Transverse colon (tissue), 4 donors: ENCODE measurements around the gene TMEM200A. TPM values are rescaled to one million over a fixed set of nuclear protein-coding genes. Genes with fewer than 3 reads are reported as not detected.

Source experiments
- DNase-seq: peaks from one replicate; pipeline ENCODE4 v3.0.0-alpha.2; 2019
- H3K27ac ChIP-seq, 4 donors: fragments of 200-600 bp; sonication (generic); 2 replicates each; pipeline ENCODE4 v1.5.1; 2016 to 2018; ENCODE audit warnings: inconsistent platforms in 4 of 4
- H3K27me3 ChIP-seq: fragments of 200-600 bp; sonication (generic); 2 replicates; pipeline ENCODE4 v1.5.1; 2017; ENCODE audit warnings: inconsistent platforms
- H3K36me3 ChIP-seq, 4 donors: fragments of 200-600 bp; sonication (generic); 2 replicates each; pipeline ENCODE4 v1.5.1; 2017 to 2019; ENCODE audit warnings: inconsistent platforms in 4 of 4
- H3K4me1 ChIP-seq, 4 donors: fragments of 200-600 bp; sonication (generic); 2 replicates each; pipeline ENCODE4 v1.5.1; 2017 to 2020; ENCODE audit warnings: inconsistent platforms in 4 of 4
- H3K4me3 ChIP-seq, 4 donors: fragments of 200-600 bp; sonication (generic); 1 replicate in 1 of 4; 2 replicates in 3 of 4; pipeline versions ENCODE4 v1.5.1 to v1.6.1; 2017 to 2019; ENCODE audit warnings: inconsistent platforms in 4 of 4
- H3K9me3 ChIP-seq, 2 donors: fragments of 200-600 bp; sonication (generic); 2 replicates each; pipeline ENCODE4 v1.5.1; 2017 to 2019; ENCODE audit warnings: inconsistent platforms in 2 of 2
- CTCF ChIP-seq, 5 experiments: fragments of 200-600 bp in 3 of 5; fragments of 450-650 bp in 2 of 5; sonication (generic) in 3 of 5; IDR thresholded peaks; 1 replicate in 2 of 5; 2 replicates in 3 of 5; pipeline ENCODE4 v1.5.1; 2016 to 2017; ENCODE audit warnings: antibody characterized with exemption in 5 of 5, inconsistent platforms in 3 of 5, mild to moderate bottlenecking in 2 of 5, moderate library complexity in 1 of 5
- EP300 ChIP-seq: sonication (generic); formaldehyde crosslinking; IDR thresholded peaks from one replicate; pipeline ENCODE4 v1.6.1; 2017; ENCODE audit warnings: antibody characterized with exemption, low read depth
- POLR2A ChIP-seq: fragments of 450-650 bp; IDR thresholded peaks from one replicate; pipeline ENCODE4 v1.6.1; 2016; ENCODE audit warnings: antibody characterized with exemption, mild to moderate bottlenecking, moderate library complexity
- POLR2AphosphoS5 ChIP-seq, 3 donors: sonication (generic); formaldehyde crosslinking; IDR thresholded peaks; one replicate each; pipeline ENCODE4 v1.6.1; 2016; ENCODE audit warnings: antibody characterized with exemption in 3 of 3
- WGBS, 2 donors: methylation state at CpG; one replicate each; pipeline ENCODE4 v1.1.5; 2018; ENCODE audit warnings: low coverage in 1 of 2; 5-methylcytosine and 5-hydroxymethylcytosine counted together
- in situ Hi-C, 4 donors: fragments of 200-750 bp; cut with MboI; loops; one replicate each; pipeline versions ENCODE4 v1.15.0 to v1.15.1; 2017; ENCODE audit warnings: low sequenced_read_pairs in 3 of 4, low pct_ligation_motif_present in 1 of 4, low pct_unique_long_range_greater_than_20kb in 1 of 4
- intact Hi-C: fragments of 100-400 bp; cut with DNase I; formaldehyde crosslinking; loops from one replicate; pipeline ENCODE4 v1.15.1; 2023; ENCODE audit warnings: low total_unique reads
- total RNA-seq, 4 donors: library from RNA; depleted of rRNA; stranded (reverse); fragments of >200 nt; gene quantifications; one replicate each; pipeline ENCODE4 v1.1.0, GENCODE V29; 2016

The TMEM200A gene
- total RNA-seq, 4 donors from 2014 or later: 0.20 to 19.5 (median 16.0) TPM

GRCh38 chr6:130389142-130389541 lies 23.3 kb downstream of the TMEM200A start:
- DNase-seq: no peak
- intact Hi-C loops: no loop called here
- Histone ChIP-seq H3K27me3 (no peaks in the 10 kb centered on the region), H3K4me1 (peaks cover 0 to 6% (median 3%) of the 10 kb centered on the region in 4 donors), H3K4me3 (no peak overlapping the region), H3K36me3 (no peaks in the 10 kb centered on the region), H3K27ac (no peak overlapping the region), H3K9me3 (no peaks in the 10 kb centered on the region)
- 88 to 90% methylated on average over 3 of the region's 3 CpGs for WGBS, 2 donors
- in situ Hi-C loops: no loop called here
- no peak for TF ChIP-seq POLR2AphosphoS5 (IDR thresholded peaks at IDR 0.05)
- TF ChIP-seq CTCF (IDR thresholded peaks at IDR 0.05): no peak
- no peak for TF ChIP-seq POLR2A
- TF ChIP-seq EP300: no peak

- H3K27me3 ChIP-seq: no peaks in the 10 kb centered on the region
- WGBS, 2 donors: 86% methylated on average over 3 of the region's 3 CpGs; no CpG with 5 or more reads in 1 of the 2 donors
- no peak for DNase-seq
- TF ChIP-seq POLR2AphosphoS5 (IDR thresholded peaks at IDR 0.05) (no peak), CTCF (IDR thresholded peaks at IDR 0.05) (no peak), EP300 (no peak), POLR2A (no peak)
- in situ Hi-C loops (no loop called here), intact Hi-C loops (no loop called here)
- no peak overlapping the region for H3K4me3 ChIP-seq
- H3K9me3 ChIP-seq: no peaks in the 10 kb centered on the region
- H3K36me3 ChIP-seq: no peaks in the 10 kb centered on the region
- no peak overlapping the region for H3K27ac ChIP-seq
- H3K4me1 ChIP-seq: no peaks in the 10 kb centered on the region
Measured at GRCh38 chr6:130390890-130391289, 25.1 kb downstream of the TMEM200A start.

- H3K9me3 ChIP-seq: no peaks in the 10 kb centered on the region
- H3K4me1 ChIP-seq: no peaks in the 10 kb centered on the region
- H3K27ac ChIP-seq: no peak overlapping the region
- no peak for TF ChIP-seq EP300
- no peak for TF ChIP-seq CTCF (IDR thresholded peaks at IDR 0.05)
- no peak for TF ChIP-seq POLR2A
- TF ChIP-seq POLR2AphosphoS5 (IDR thresholded peaks at IDR 0.05): no peak
- no peaks in the 10 kb centered on the region for H3K36me3 ChIP-seq
- intact Hi-C loops (no loop called here), in situ Hi-C loops (no loop called here)
- H3K4me3 ChIP-seq: no peak overlapping the region
- H3K27me3 ChIP-seq: no peaks in the 10 kb centered on the region
- no peak for DNase-seq
- 90 to 92% methylated on average over 4 to 6 of the region's 6 CpGs for WGBS, 2 donors
Measured at GRCh38 chr6:130393306-130393705, 27.5 kb downstream of the TMEM200A start.

DNA sequence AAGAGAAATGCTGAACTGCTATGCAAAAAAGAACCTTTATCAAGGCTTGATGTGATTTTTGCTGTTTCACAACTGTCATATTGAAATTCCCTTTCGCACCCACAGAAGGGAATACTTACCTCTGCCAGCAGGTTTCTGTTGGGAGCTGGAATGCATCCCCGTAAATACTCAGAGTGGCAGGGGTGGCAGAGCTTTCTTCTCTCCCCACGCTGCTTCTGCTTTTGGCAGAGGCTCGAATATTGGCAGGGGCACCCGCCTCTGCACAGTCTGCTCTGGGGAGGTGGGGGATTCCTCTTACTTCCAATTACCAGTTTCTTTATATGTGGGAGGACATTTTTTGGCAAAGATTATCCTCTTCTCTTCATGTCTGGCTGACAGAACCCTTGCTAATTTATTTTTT lies 28.4 kb downstream of the TMEM200A start:
- Histone ChIP-seq H3K4me1 (no peaks in the 10 kb centered on the region), H3K9me3 (no peaks in the 10 kb centered on the region), H3K27ac (no peak overlapping the region), H3K27me3 (no peaks in the 10 kb centered on the region), H3K4me3 (no peak overlapping the region), H3K36me3 (no peaks in the 10 kb centered on the region)
- TF ChIP-seq CTCF (IDR thresholded peaks at IDR 0.05): no peak
- no peak for TF ChIP-seq POLR2A
- no peak for TF ChIP-seq EP300
- no peak for TF ChIP-seq POLR2AphosphoS5 (IDR thresholded peaks at IDR 0.05)
- in situ Hi-C loops: no loop called here
- DNase-seq: no peak
- 71 to 81% methylated on average over 4 to 5 of the region's 5 CpGs for WGBS, 2 donors
- intact Hi-C loops: no loop called here
